H1 (cell line): ENCODE results near the gene NEDD8. TPM values are rescaled to one million over a fixed set of nuclear protein-coding genes. Genes with fewer than 3 reads are reported as not detected.

Source experiments
- CTCF ChIA-PET: fragments of 300-600 bp; sonication (Branson Sonifier 250); formaldehyde crosslinking; loops from one replicate; lab custom pipeline; 2021; ENCODE audit not compliant: partially characterized antibody; lab: Charles Lee
- POLR2A ChIA-PET: fragments of 300-600 bp; sonication (Branson Sonifier 250); formaldehyde crosslinking; loops from one replicate; lab custom pipeline; 2021; ENCODE audit warnings: inconsistent platforms; ENCODE audit not compliant: partially characterized antibody; lab: Charles Lee
- DNase-seq, 2 experiments: peaks; one replicate each; pipeline versions ENCODE4 v3.0.0 to v3.0.0-alpha.2; 2010 to 2022; ENCODE audit warnings: low spot score in 2 of 2, low read depth in 1 of 2, mixed read lengths in 1 of 2
- FAIRE-seq: peaks from 2 replicates; lab custom pipeline; 2011; peaks lifted over from hg19 to GRCh38; lab: Jason Lieb, UNC
- H2AFZ ChIP-seq: 2 replicates; pipeline ENCODE4 v1.8.1; 2012; ENCODE audit warnings: low read length, inconsistent platforms
- H2AK5ac ChIP-seq: 2 replicates; pipeline ENCODE4 v1.6.1; 2013; ENCODE audit warnings: low read depth, low read length
- H2BK120ac ChIP-seq: replicated peaks from 2 replicates; pipeline ENCODE3; 2013; ENCODE audit warnings: low read depth, low read length, inconsistent platforms
- H2BK12ac ChIP-seq: 2 replicates; pipeline ENCODE4 v1.6.1; 2013; ENCODE audit warnings: low read depth, low read length
- H2BK15ac ChIP-seq: 2 replicates; pipeline ENCODE4 v1.6.1; 2013; ENCODE audit warnings: low read length
- H2BK20ac ChIP-seq: 2 replicates; pipeline ENCODE4 v1.6.1; 2013; ENCODE audit warnings: low read length
- H2BK5ac ChIP-seq: 2 replicates; pipeline ENCODE4 v1.6.1; 2013; ENCODE audit warnings: low read depth, low read length
- H3K14ac ChIP-seq: 2 replicates; pipeline ENCODE4 v1.6.1; 2013; ENCODE audit warnings: inconsistent platforms; ENCODE audit not compliant: insufficient read length
- H3K18ac ChIP-seq: 2 replicates; pipeline ENCODE4 v1.6.1; 2013; ENCODE audit warnings: low read length; ENCODE audit errors: extremely low read depth
- H3K23ac ChIP-seq: 2 replicates; pipeline ENCODE4 v1.6.1; 2013; ENCODE audit warnings: inconsistent platforms; ENCODE audit not compliant: insufficient read length
- H3K23me2 ChIP-seq: 2 replicates; pipeline ENCODE4 v1.6.1; 2013; ENCODE audit warnings: low read depth, low read length
- H3K27ac ChIP-seq: 2 replicates; pipeline ENCODE4 v1.6.1; 2011; ENCODE audit warnings: low read depth, low read length, inconsistent platforms
- H3K27me3 ChIP-seq, 4 experiments: replicated peaks in 1 of 4; 1 replicate in 1 of 4; 2 replicates in 3 of 4; pipeline versions ENCODE4 v1.6.1 to v1.8.1; 2011 to 2013; ENCODE audit warnings: low read length in 3 of 4, mild to moderate bottlenecking in 3 of 4, inconsistent platforms in 2 of 4, mixed read lengths in 2 of 4, moderate library complexity in 1 of 4; ENCODE audit not compliant: control insufficient read depth in 3 of 4, insufficient read depth in 3 of 4; ENCODE audit errors: extremely low read depth in 1 of 4
- H3K36me3 ChIP-seq, 4 experiments: 2 replicates each; pipeline versions ENCODE4 v1.6.1 to v1.8.1; 2011 to 2013; ENCODE audit warnings: mild to moderate bottlenecking in 4 of 4, low read length in 3 of 4, moderate library complexity in 2 of 4, control low read depth in 1 of 4, inconsistent platforms in 1 of 4; ENCODE audit not compliant: insufficient read depth in 4 of 4, control insufficient read depth in 2 of 4
- H3K4ac ChIP-seq: replicated peaks from 2 replicates; pipeline ENCODE3; 2013; ENCODE audit warnings: low read length, low read depth, mixed read lengths, inconsistent platforms; ENCODE audit not compliant: insufficient read length
- H3K4me1 ChIP-seq, 4 experiments: replicated peaks in 1 of 4; 1 replicate in 1 of 4; 2 replicates in 3 of 4; pipeline versions ENCODE4 v1.6.1 to v1.8.1; 2011 to 2013; ENCODE audit warnings: low read length in 3 of 4, inconsistent platforms in 2 of 4, mixed read lengths in 1 of 4; ENCODE audit not compliant: insufficient read depth in 4 of 4, control insufficient read depth in 3 of 4
- H3K4me2 ChIP-seq, 2 experiments: 2 replicates each; pipeline versions ENCODE4 v1.6.1 to v1.8.1; 2011 to 2013; ENCODE audit warnings: low read depth in 2 of 2, low read length in 2 of 2, control low read depth in 1 of 2, inconsistent platforms in 1 of 2, mild to moderate bottlenecking in 1 of 2; ENCODE audit not compliant: insufficient read depth in 1 of 2
- H3K4me3 ChIP-seq, 4 experiments: fragments of 200-600, 300-600 bp in 1 of 4; sonication (generic), shearing (Covaris generic), sonication (Bioruptor Twin) in 1 of 4; 2 replicates each; pipeline versions ENCODE4 v1.5.1 to v1.8.1; 2011 to 2016; ENCODE audit warnings: low read length in 4 of 4, low read depth in 3 of 4, control low read depth in 2 of 4, inconsistent platforms in 2 of 4, mild to moderate bottlenecking in 2 of 4, mixed read lengths in 1 of 4, moderate library complexity in 1 of 4; ENCODE audit not compliant: insufficient read depth in 2 of 4; ENCODE audit errors: extremely low read depth in 1 of 4
- H3K56ac ChIP-seq: replicated peaks from 2 replicates; pipeline ENCODE3; 2013; ENCODE audit warnings: low read depth, mild to moderate bottlenecking, mixed read lengths, low read length, inconsistent platforms; ENCODE audit not compliant: insufficient read length
- H3K79me1 ChIP-seq: 2 replicates; pipeline ENCODE4 v1.6.1; 2013; ENCODE audit warnings: low read depth, low read length, control low read depth
- H3K79me2 ChIP-seq, 2 experiments: 2 replicates each; pipeline versions ENCODE4 v1.6.1 to v1.8.1; 2012 to 2013; ENCODE audit warnings: low read length in 2 of 2, mild to moderate bottlenecking in 2 of 2, inconsistent platforms in 1 of 2; ENCODE audit not compliant: insufficient read depth in 2 of 2, control insufficient read depth in 1 of 2
- H3K9ac ChIP-seq, 4 experiments: replicated peaks in 1 of 4; 1 replicate in 1 of 4; 2 replicates in 3 of 4; pipeline versions ENCODE4 v1.6.1 to v1.8.1; 2011 to 2013; ENCODE audit warnings: low read depth in 3 of 4, low read length in 3 of 4, control low read depth in 2 of 4, mild to moderate bottlenecking in 2 of 4, moderate library complexity in 2 of 4, inconsistent platforms in 1 of 4; ENCODE audit errors: extremely low read depth in 1 of 4
- H3K9me3 ChIP-seq, 2 experiments: 2 replicates each; pipeline versions ENCODE4 v1.6.1 to v1.8.1; 2012 to 2013; ENCODE audit warnings: mild to moderate bottlenecking in 2 of 2, moderate library complexity in 2 of 2, control low read depth in 1 of 2, inconsistent platforms in 1 of 2, low read depth in 1 of 2, low read length in 1 of 2, mixed read lengths in 1 of 2; ENCODE audit not compliant: insufficient read depth in 2 of 2
- H4K20me1 ChIP-seq, 2 experiments: replicated peaks in 1 of 2; 2 replicates each; pipeline versions ENCODE3 to v1.8.1; 2011 to 2013; ENCODE audit warnings: inconsistent platforms in 2 of 2, low read length in 2 of 2, mild to moderate bottlenecking in 1 of 2; ENCODE audit not compliant: insufficient read depth in 2 of 2, control insufficient read depth in 1 of 2
- H4K5ac ChIP-seq: 2 replicates; pipeline ENCODE4 v1.6.1; 2013; ENCODE audit warnings: low read length, low read depth, mixed read lengths, inconsistent platforms; ENCODE audit not compliant: insufficient read length
- H4K8ac ChIP-seq: 2 replicates; pipeline ENCODE4 v1.8.0; 2013; ENCODE audit warnings: mild to moderate bottlenecking, moderate library complexity, low read length, inconsistent platforms; ENCODE audit not compliant: insufficient read depth; ENCODE audit errors: extremely low read depth
- H4K91ac ChIP-seq: replicated peaks from 2 replicates; pipeline ENCODE3; 2013; ENCODE audit warnings: low read length, mixed read lengths, inconsistent platforms; ENCODE audit not compliant: insufficient read length
- CHD1 ChIP-seq: IDR thresholded peaks from 2 replicates; pipeline ENCODE4 v1.6.1; 2012; ENCODE audit warnings: low read depth, low read length, improper control_type of control experiment
- CREB1 ChIP-seq: IDR thresholded peaks from 2 replicates; pipeline ENCODE4 v1.6.1; 2012; ENCODE audit warnings: inconsistent platforms
- JUN ChIP-seq: IDR thresholded peaks from 2 replicates; pipeline ENCODE4 v1.6.1; 2011; ENCODE audit warnings: low read depth, mild to moderate bottlenecking, improper control_type of control experiment, low read length
- KDM5A ChIP-seq: fragments of 200-600 bp; IDR thresholded peaks from 2 replicates; pipeline ENCODE4 v1.7.1; 2012; ENCODE audit warnings: mild to moderate bottlenecking, low read length, inconsistent platforms, mixed read lengths
- MAFK ChIP-seq: IDR thresholded peaks from 2 replicates; pipeline ENCODE4 v1.6.1; 2012; ENCODE audit warnings: low read depth, mild to moderate bottlenecking, improper control_type of control experiment, low read length
- POLR2A ChIP-seq, 2 experiments: IDR thresholded peaks; 1 replicate in 1 of 2; 2 replicates in 1 of 2; pipeline ENCODE4 v1.6.1; 2011; ENCODE audit warnings: low read depth in 2 of 2, low read length in 2 of 2, mild to moderate bottlenecking in 2 of 2; ENCODE audit errors: control extremely low read depth in 1 of 2
- RBBP5 ChIP-seq: IDR thresholded peaks from 2 replicates; pipeline ENCODE4 v1.7.1; 2012; ENCODE audit warnings: low read depth, mild to moderate bottlenecking, inconsistent platforms, low read length, moderate library complexity, borderline replicate concordance
- SIRT6 ChIP-seq: IDR thresholded peaks from one replicate; pipeline ENCODE4 v1.7.1; 2012; ENCODE audit warnings: low read length, inconsistent platforms
- SP4 ChIP-seq: IDR thresholded peaks from 2 replicates; pipeline ENCODE4 v1.6.1; 2012; ENCODE audit warnings: low read length, inconsistent platforms
- YY1 ChIP-seq: IDR thresholded peaks from 2 replicates; pipeline ENCODE4 v1.6.1; 2011; ENCODE audit warnings: low read depth, mild to moderate bottlenecking, low read length
- WGBS, 2 experiments: shearing (Covaris generic) in 1 of 2; methylation state at CpG; one replicate each; pipeline versions ENCODE4 v1.1.6 to v1.1.7; 2013 to 2015; ENCODE audit warnings: low lambda C conversion rate in 2 of 2, mixed read lengths in 2 of 2, inconsistent platforms in 1 of 2, low coverage in 1 of 2, missing lambda C conversion rate in 1 of 2; ENCODE audit not compliant: insufficient replicate concordance in 2 of 2, insufficient coverage in 1 of 2, insufficient read length in 1 of 2; ENCODE audit errors: extremely low coverage in 1 of 2, missing lambda C conversion rate in 1 of 2; 5-methylcytosine and 5-hydroxymethylcytosine counted together
- polyA plus RNA-seq, 7 experiments: library from polyadenylated mRNA; depleted of rRNA in 3 of 7; stranded (reverse) in 5 of 7; unstranded in 2 of 7; fragments of >200 nt in 5 of 7; fragments of 200-250 nt in 2 of 7; gene quantifications; 1 replicate in 5 of 7; 2 replicates in 1 of 7; 4 replicates in 1 of 7; pipeline versions ENCODE4 v1.2.1 to v1.2.3, GENCODE V29; 2011 to 2013; ENCODE audit warnings: missing spikeins in 2 of 7, mixed read lengths in 2 of 7
- total RNA-seq: library from RNA; stranded (reverse); fragmentation: NEBNext Ultra II Directional; extraction: Animal tissue kit (Norgen Biotek cat#: 25700); gene quantifications from 2 replicates; pipeline ENCODE4 v1.2.1, GENCODE V29; 2021
- TF ChIP-seq, protein P1 (sequence below): IDR thresholded peaks from 2 replicates; pipeline ENCODE4 v1.6.1; 2012; ENCODE audit warnings: low read length, inconsistent platforms

Gene NEDD8
- total and polyA plus RNA-seq, 2 of the 8 experiments (the other 6 are each of a cell fraction or from before 2014, with no cell fraction given), result 253 to 317 TPM

DNA sequence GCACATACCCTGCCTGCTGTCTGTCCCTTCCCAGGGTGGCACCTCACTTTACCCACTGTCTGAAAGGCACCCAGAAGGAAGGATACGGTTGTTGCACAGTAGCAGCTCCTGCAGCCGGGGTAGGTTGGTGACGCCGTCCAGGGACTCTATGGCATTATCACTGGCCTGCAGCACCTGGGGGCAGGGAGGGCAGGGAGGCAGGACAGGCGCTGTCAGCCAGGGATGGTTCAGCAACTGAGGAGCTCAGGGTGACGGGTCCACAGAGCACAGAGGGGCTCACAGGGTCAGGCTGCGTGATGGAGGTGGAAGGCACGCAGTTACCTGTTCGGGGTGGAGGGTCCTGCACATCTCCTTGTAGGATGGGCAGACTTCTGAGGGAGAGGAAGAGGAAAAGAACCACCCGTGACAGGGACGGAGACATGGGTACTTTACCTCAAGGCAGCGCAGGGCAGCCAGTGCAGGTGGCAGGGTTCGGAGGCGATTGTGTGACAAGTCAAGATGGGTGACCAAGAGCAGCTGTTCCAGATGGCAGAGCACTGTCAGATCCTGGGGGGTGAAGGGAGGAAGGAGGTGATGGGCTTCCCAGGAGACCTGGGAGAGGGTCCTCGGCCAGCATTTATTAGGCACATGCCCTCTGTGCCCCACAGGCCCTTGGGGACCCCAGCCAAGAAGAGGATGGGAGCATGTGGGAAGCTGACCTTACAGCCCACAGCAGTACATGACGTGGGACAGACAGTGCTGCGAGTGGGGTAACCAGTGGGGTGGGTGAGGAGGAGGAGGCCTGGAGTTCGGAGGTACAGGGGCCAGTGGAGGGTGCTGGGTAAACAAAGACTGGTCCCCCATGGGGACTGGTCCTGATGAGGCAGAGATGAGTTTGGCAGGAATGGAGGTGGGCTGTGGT lies 34.4 kb upstream of the NEDD8 start:
- Histone ChIP-seq H2AK5ac (no peak overlapping the region), H3K36me3 (no peaks in the 10 kb centered on the region; a peak in 3 of 8 replicates), H2BK20ac (no peak overlapping the region), H2BK12ac (no peak overlapping the region), H2BK120ac (no peak overlapping the region), H3K79me1 (no peaks in the 10 kb centered on the region), H4K8ac (no peak overlapping the region), H3K18ac (no peak overlapping the region), H2BK15ac (no peak overlapping the region), H2AFZ (no peak overlapping the region), H3K4me1 (peaks cover 0 to 2% (median 0%) of the 10 kb centered on the region in 4 experiments; a peak in 1 of 7 replicates), H3K56ac (no peak overlapping the region), H3K23me2 (peaks cover 2% of the 10 kb centered on the region), H3K4me3 (no peak overlapping the region), H3K23ac (no peak overlapping the region), H3K27me3 (no peaks in the 10 kb centered on the region), H2BK5ac (no peak overlapping the region), H3K27ac (no peak overlapping the region), H3K4ac (no peak overlapping the region), H3K14ac (no peak overlapping the region), H3K79me2 (no peaks in the 10 kb centered on the region), H4K20me1 (peaks cover 0 to 2% of the 10 kb centered on the region in 2 experiments), H4K91ac (no peak overlapping the region), H3K9me3 (no peaks in the 10 kb centered on the region), H3K9ac (no peak overlapping the region), H3K4me2 (no peak overlapping the region), H4K5ac (no peak overlapping the region)
- no peak for FAIRE-seq
- no peak for DNase-seq
- ChIA-PET CTCF (interaction anchor here (0.5 to 8.6 kb wide), 7 partner anchors 9 to 113 kb away, joined by 3 to 94 read pairs (median 11); partner anchors contain the start of genes CIDEB, DHRS1, NOP9 and TINF2), POLR2A (interaction anchor here (1.1 to 2.6 kb wide), 6 partner anchors 14 to 81 kb away, joined by 3 to 10 read pairs (median 4); partner anchors contain the start of genes CIDEB, DHRS1, NOP9 and TINF2)
- WGBS, 2 experiments, result 90% methylated on average over 17 of the region's 18 CpGs; no CpG with 5 or more reads in 1 of the 2 experiments
- TF ChIP-seq KDM5A, result no peak
- TF ChIP-seq CHD1, result no peak
- no peak for TF ChIP-seq SP4
- TF ChIP-seq POLR2A (IDR thresholded peaks at IDR 0.05; ENCODE audit: control extremely low read depth in 1 of 2, low read depth in 2 of 2, low read length in 2 of 2), result no peak
- TF ChIP-seq, protein P1, sequence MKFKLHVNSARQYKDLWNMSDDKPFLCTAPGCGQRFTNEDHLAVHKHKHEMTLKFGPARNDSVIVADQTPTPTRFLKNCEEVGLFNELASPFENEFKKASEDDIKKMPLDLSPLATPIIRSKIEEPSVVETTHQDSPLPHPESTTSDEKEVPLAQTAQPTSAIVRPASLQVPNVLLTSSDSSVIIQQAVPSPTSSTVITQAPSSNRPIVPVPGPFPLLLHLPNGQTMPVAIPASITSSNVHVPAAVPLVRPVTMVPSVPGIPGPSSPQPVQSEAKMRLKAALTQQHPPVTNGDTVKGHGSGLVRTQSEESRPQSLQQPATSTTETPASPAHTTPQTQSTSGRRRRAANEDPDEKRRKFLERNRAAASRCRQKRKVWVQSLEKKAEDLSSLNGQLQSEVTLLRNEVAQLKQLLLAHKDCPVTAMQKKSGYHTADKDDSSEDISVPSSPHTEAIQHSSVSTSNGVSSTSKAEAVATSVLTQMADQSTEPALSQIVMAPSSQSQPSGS, result no peak
- TF ChIP-seq CREB1, result no peak
- TF ChIP-seq YY1, result no peak
- TF ChIP-seq RBBP5, result no peak
- no peak for TF ChIP-seq SIRT6
- TF ChIP-seq MAFK, result no peak
- TF ChIP-seq JUN, result no peak
